K562 treated with DMSO at 1 percent for 48 hours (cell line): Measurements from ENCODE around the gene TSPY3. TPM values are rescaled to one million over a fixed set of nuclear protein-coding genes. Genes with fewer than 3 reads are reported as not detected.

Experiments used
- total RNA-seq: library from RNA; unstranded; fragments of 300-600 nt; gene quantifications from 2 replicates; pipeline ENCODE4 v1.2.3, GENCODE V29; 2022; ENCODE audit warnings: low replicate concordance; ENCODE audit errors: extremely low read depth

TSPY3 gene
- not detected in 2 replicates for total RNA-seq

GRCh38 chrY:9398121-9398520, at the start of gene TSPY3:
Gene TSPY3, plus strand, starts transcription at chrY:9398421. Its CDS starts 46 bp downstream, at chrY:9398467.

GRCh38 chrY:9357497-9357896, 40.7 kb upstream of the TSPY3 start, which contains the start of gene TSPY8:
Gene TSPY8, plus strand, starts transcription at chrY:9357797. Its CDS starts 46 bp downstream, at chrY:9357843.

Other genes with a start within 250 kb of the TSPY3 start
- gene TSPY4, start 61.0 kb upstream of the TSPY3 start, total RNA-seq: not detected in 2 replicates
- gene TSPY8, start 40.6 kb upstream of the TSPY3 start, total RNA-seq: not detected in 2 replicates
- gene TSPY1, start 68.5 kb downstream of the TSPY3 start, total RNA-seq: not detected in 2 replicates
- gene TSPY9, start 88.8 kb downstream of the TSPY3 start, total RNA-seq: not detected in 2 replicates
- not detected in 2 replicates for gene TSPY10, start 129.5 kb downstream of the TSPY3 start, total RNA-seq